Measurements from ENCODE around the gene CCHCR1. TPM values are rescaled to one million over a fixed set of nuclear protein-coding genes. Genes with fewer than 3 reads are reported as not detected.

CCHCR1 gene
- total RNA-seq, 1 donor from 2014 or later = 36.8 TPM

DNA sequence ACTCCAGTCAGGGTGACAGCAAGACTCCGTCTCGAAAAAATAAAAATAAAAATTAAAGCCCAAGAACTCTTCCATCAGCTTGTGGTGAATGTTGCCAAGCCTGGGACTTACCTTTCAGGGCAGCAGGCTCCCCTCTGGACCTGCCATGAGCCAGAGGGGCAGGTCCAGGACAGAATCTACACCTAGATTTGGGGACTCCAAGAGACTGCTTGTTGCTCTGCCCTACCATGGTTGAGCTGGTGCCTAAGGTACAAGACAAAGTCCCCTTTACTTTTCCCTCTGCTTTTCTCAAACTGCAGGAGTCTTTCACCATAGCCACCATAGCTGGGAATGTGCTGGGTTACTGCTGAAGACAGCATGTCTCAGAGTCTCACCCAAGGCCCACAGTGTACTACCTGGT, 54.5 kb downstream of the CCHCR1 start:
- TF ChIP-seq CTCF (conservative IDR thresholded peaks at IDR 0.05) = no peak
- H3K4me3 Mint-ChIP-seq = no peak overlapping the region
- no peak overlapping the region for H3K27ac Mint-ChIP-seq
- DNase-seq (ENCODE audit: extremely low spot score, unreplicated experiment) = no peak
- H3K27me3 Mint-ChIP-seq = peaks cover 15% of the 10 kb centered on the region
- H3K9me3 Mint-ChIP-seq = no peaks in the 10 kb centered on the region
- H3K4me1 Mint-ChIP-seq (ENCODE audit: unreplicated experiment) = no peaks in the 10 kb centered on the region
- H3K36me3 Mint-ChIP-seq = no peaks in the 10 kb centered on the region

DNA sequence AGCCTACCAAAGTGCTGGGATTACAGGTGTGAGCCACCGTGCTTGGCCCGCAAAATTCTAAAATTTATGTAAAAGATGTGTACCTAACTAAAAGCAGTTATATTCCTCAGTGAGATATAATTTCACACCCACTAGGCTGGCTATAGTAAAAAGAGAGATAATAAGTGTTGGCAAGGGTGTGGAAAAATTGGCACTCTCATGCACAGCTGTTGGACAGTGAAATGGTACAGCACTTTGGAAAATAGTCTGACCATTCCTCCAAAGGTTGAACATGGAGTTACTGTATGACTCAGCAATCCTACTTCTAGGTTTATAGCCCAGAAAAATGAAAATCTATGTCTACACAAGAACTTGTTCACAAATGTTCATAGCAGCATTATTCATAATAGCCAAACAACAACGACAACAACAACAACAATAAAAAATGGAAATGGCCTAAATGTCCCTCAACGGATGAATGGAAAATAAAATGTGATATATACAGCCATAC, 59.1 kb downstream of the CCHCR1 start:
- Mint-ChIP-seq H3K4me1 (ENCODE audit: unreplicated experiment) (no peaks in the 10 kb centered on the region), H3K27ac (no peak overlapping the region), H3K4me3 (no peak overlapping the region), H3K36me3 (no peaks in the 10 kb centered on the region), H3K27me3 (peaks cover 16% of the 10 kb centered on the region), H3K9me3 (no peaks in the 10 kb centered on the region)
- TF ChIP-seq CTCF (conservative IDR thresholded peaks at IDR 0.05) = no peak
- DNase-seq (ENCODE audit: extremely low spot score, unreplicated experiment) = no peak

- H3K27me3 Mint-ChIP-seq = peaks cover 12% of the 10 kb centered on the region
- no peaks in the 10 kb centered on the region for H3K4me1 Mint-ChIP-seq (ENCODE audit: unreplicated experiment)
These were observed 60.9 kb downstream of the CCHCR1 start for GRCh38 chr6:31096656-31097055.

DNA sequence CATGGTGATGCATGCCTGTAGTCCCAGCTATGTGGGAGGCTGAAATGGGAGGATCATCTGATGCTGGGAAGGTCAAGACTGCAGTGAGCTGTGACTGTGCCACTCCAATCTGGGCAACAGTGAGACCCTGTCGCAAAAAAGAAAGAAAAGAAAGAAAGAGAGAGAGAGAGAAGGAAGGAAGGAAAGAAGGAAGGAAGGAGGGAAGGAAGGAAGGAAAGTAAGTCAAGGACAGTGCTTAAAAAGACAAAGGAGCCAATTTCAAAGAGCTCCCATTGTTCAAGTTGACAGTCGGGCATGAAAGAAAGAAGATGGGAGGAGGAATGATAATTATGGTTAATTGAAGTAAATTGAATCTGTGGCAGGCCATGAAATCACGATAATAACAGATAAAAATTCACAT, 61.4 kb downstream of the CCHCR1 start:
- Mint-ChIP-seq H3K9me3 (no peaks in the 10 kb centered on the region), H3K4me1 (ENCODE audit: unreplicated experiment) (no peaks in the 10 kb centered on the region), H3K27me3 (peaks cover 12% of the 10 kb centered on the region), H3K4me3 (no peak overlapping the region), H3K36me3 (no peaks in the 10 kb centered on the region), H3K27ac (no peak overlapping the region)
- DNase-seq (ENCODE audit: extremely low spot score, unreplicated experiment) = no peak
- no peak for TF ChIP-seq CTCF (conservative IDR thresholded peaks at IDR 0.05)

More at GRCh38 chr6:31096656-31097055, 60.9 kb downstream of the CCHCR1 start:
- DNase-seq (ENCODE audit: extremely low spot score, unreplicated experiment) = no peak
- H3K4me3 Mint-ChIP-seq = no peak overlapping the region
- no peaks in the 10 kb centered on the region for H3K9me3 Mint-ChIP-seq
- H3K27ac Mint-ChIP-seq = no peak overlapping the region
- H3K36me3 Mint-ChIP-seq = no peaks in the 10 kb centered on the region
- TF ChIP-seq CTCF (conservative IDR thresholded peaks at IDR 0.05) = no peak

- no peak overlapping the region for H3K4me3 Mint-ChIP-seq
- peaks cover 8% of the 10 kb centered on the region for H3K27me3 Mint-ChIP-seq
- DNase-seq (ENCODE audit: extremely low spot score, unreplicated experiment) = no peak
- no peak for TF ChIP-seq CTCF (conservative IDR thresholded peaks at IDR 0.05)
- no peak overlapping the region for H3K27ac Mint-ChIP-seq
- no peaks in the 10 kb centered on the region for H3K9me3 Mint-ChIP-seq
- H3K4me1 Mint-ChIP-seq (ENCODE audit: unreplicated experiment) = no peaks in the 10 kb centered on the region
- H3K36me3 Mint-ChIP-seq = no peaks in the 10 kb centered on the region
These were observed 63.2 kb downstream of the CCHCR1 start for GRCh38 chr6:31094389-31094881.

Data from type B pancreatic cell (in vitro differentiated cells).